ENCODE measurements around the gene HACD4. TPM values are rescaled to one million over a fixed set of nuclear protein-coding genes. Genes with fewer than 3 reads are reported as not detected.
A peak's percentile ranks its signal among the peaks of the same experiment; 100 is the strongest.

HACD4 gene
- total RNA-seq, 1 experiment from 2014 or later: 1.2 TPM

GRCh38 chr9:21043841-21044240, 12.4 kb upstream of the HACD4 start (continued):
- no peak for TF ChIP-seq NFE2L1 (CRISPR knock-in tag; IDR thresholded peaks at IDR 0.05)
- TF ChIP-seq IRF1 (CRISPR knock-in tag; IDR thresholded peaks at IDR 0.05): no peak
- no peak for TF ChIP-seq FOXJ3 (CRISPR knock-in tag; IDR thresholded peaks at IDR 0.05; ENCODE audit: borderline replicate concordance)
- TF ChIP-seq ZNF671 (CRISPR knock-in tag; IDR thresholded peaks at IDR 0.05): no peak

- Mint-ChIP-seq H3K4me1 (no peaks in the 10 kb centered on the region; the same call in 1 of the 2 replicates), H3K36me3 (no peaks in the 10 kb centered on the region), H3K4me3 (no peak overlapping the region), H3K27ac (no peak overlapping the region), H3K9me3 (no peaks in the 10 kb centered on the region), H3K27me3 (ENCODE audit: low read depth) (no peaks in the 10 kb centered on the region; the same call in 1 of the 2 replicates)
- TF ChIP-seq E2F5 (CRISPR knock-in tag; IDR thresholded peaks at IDR 0.05): no peak
- TF ChIP-seq FOXP1 (CRISPR knock-in tag; IDR thresholded peaks at IDR 0.05; ENCODE audit: borderline replicate concordance): no peak
- TF ChIP-seq CREB1 (CRISPR knock-in tag; IDR thresholded peaks at IDR 0.05): no peak
- TF ChIP-seq NFE2L1 (CRISPR knock-in tag; IDR thresholded peaks at IDR 0.05): no peak
- no peak for TF ChIP-seq MYBL2 (CRISPR knock-in tag; IDR thresholded peaks at IDR 0.05)
- no peak for TF ChIP-seq ATF1 (CRISPR knock-in tag; IDR thresholded peaks at IDR 0.05)
- DNase-seq (ENCODE audit: low spot score): no peak
- ATAC-seq: no peak
- ChIA-PET CTCF (no interaction called here), POLR2A (interaction anchor here (0.5 kb wide), 1 partner anchor 11 kb away, joined by 3 read pairs; the partner anchor contains the start of gene HACD4)
These were observed 11.0 kb upstream of the HACD4 start for GRCh38 chr9:21042466-21042865.

GRCh38 chr9:21039302-21039701, 7.9 kb upstream of the HACD4 start:
- H3K4me3 Mint-ChIP-seq: no peak overlapping the region
- no peak for ATAC-seq
- no peaks in the 10 kb centered on the region for H3K9me3 Mint-ChIP-seq
- H3K27me3 Mint-ChIP-seq (ENCODE audit: low read depth): peaks cover 13% of the 10 kb centered on the region
- H3K36me3 Mint-ChIP-seq: no peaks in the 10 kb centered on the region
- POLR2A ChIA-PET: no interaction called here
- DNase-seq (ENCODE audit: low spot score): no peak
- H3K27ac Mint-ChIP-seq: no peak overlapping the region
- TF ChIP-seq ZNF532 (CRISPR knock-in tag; IDR thresholded peaks at IDR 0.05; ENCODE audit: borderline replicate concordance) (no peak), ZNF263 (CRISPR knock-in tag; IDR thresholded peaks at IDR 0.05; ENCODE audit: low read depth) (no peak)
- peaks cover 4% of the 10 kb centered on the region; the same call in 1 of the 2 replicates for H3K4me1 Mint-ChIP-seq
- CTCF ChIA-PET: no interaction called here

- no peak for DNase-seq (ENCODE audit: low spot score)
- POLR2A ChIA-PET: no interaction called here
- H3K27me3 Mint-ChIP-seq (ENCODE audit: low read depth): peaks cover 25% of the 10 kb centered on the region
- H3K27ac Mint-ChIP-seq: no peak overlapping the region
- peaks cover 4% of the 10 kb centered on the region; the same call in 1 of the 2 replicates for H3K4me1 Mint-ChIP-seq
- no peaks in the 10 kb centered on the region for H3K9me3 Mint-ChIP-seq
- CTCF ChIA-PET: no interaction called here
- peak; percentile 59 for ATAC-seq
- H3K4me3 Mint-ChIP-seq: no peak overlapping the region
- no peaks in the 10 kb centered on the region for H3K36me3 Mint-ChIP-seq
- TF ChIP-seq NR3C1 (CRISPR knock-in tag; conservative IDR thresholded peaks at IDR 0.05; ENCODE audit: low read depth): no peak
- TF ChIP-seq TCF7 (CRISPR knock-in tag; IDR thresholded peaks at IDR 0.05; ENCODE audit: low read depth): no peak
- TF ChIP-seq E2F4 (CRISPR knock-in tag; IDR thresholded peaks at IDR 0.05; ENCODE audit: borderline replicate concordance, low read depth): no peak
- no peak for TF ChIP-seq ZNF512 (CRISPR knock-in tag; IDR thresholded peaks at IDR 0.05; ENCODE audit: borderline replicate concordance)
These were observed 5.8 kb upstream of the HACD4 start for GRCh38 chr9:21037278-21037677.

Measured in WTC11 (cell line).